Measurements from ENCODE around the gene BASP1. TPM values are rescaled to one million over a fixed set of nuclear protein-coding genes. Genes with fewer than 3 reads are reported as not detected.
"Not testable (repeated sequence)": the region's sequence is repeated elsewhere in the genome, so short reads cannot be mapped to it uniquely, and the experiment has no call there.

The BASP1 gene
- total and polyA plus RNA-seq, 5 experiments from 2014 or later = 0.09 to 2.4 (median 0.84) TPM; not detected in 1

- POLR2A ChIA-PET = no interaction called here
- Mint-ChIP-seq H3K4me3 (no peak overlapping the region), H3K27ac (no peak overlapping the region), H3K27me3 (peaks cover 0 to 7% (median 0%) of the 10 kb centered on the region in 5 donors), H3K4me1 (peaks cover 0 to 21% (median 0%) of the 10 kb centered on the region in 4 donors), H3K9me3 (peaks cover 0 to 6% (median 0%) of the 10 kb centered on the region in 9 donors), H3K36me3 (no peaks in the 10 kb centered on the region)
- ATAC-seq (no peak), DNase-seq (no peak)
Measured at GRCh38 chr5:17252543-17252942, 35.1 kb downstream of the BASP1 start.

GRCh38 chr5:17255471-17256021, 38.1 kb downstream of the BASP1 start:
- POLR2A ChIA-PET = no interaction called here
- DNase-seq (no peak), ATAC-seq (no peak)
- H3K9me3 Mint-ChIP-seq = peaks cover 0 to 13% (median 0%) of the 10 kb centered on the region in 9 donors
- H3K4me1 Mint-ChIP-seq = peaks cover 0 to 21% (median 0%) of the 10 kb centered on the region in 4 donors
- H3K4me3 Mint-ChIP-seq = no peak overlapping the region
- H3K36me3 Mint-ChIP-seq = no peaks in the 10 kb centered on the region
- H3K27me3 Mint-ChIP-seq = peaks cover 0 to 10% (median 0%) of the 10 kb centered on the region in 5 donors
- no peak overlapping the region for H3K27ac Mint-ChIP-seq

GRCh38 chr5:17256171-17256570, 38.7 kb downstream of the BASP1 start:
- DNase-seq (no peak), ATAC-seq (no peak)
- peaks cover 0 to 21% (median 0%) of the 10 kb centered on the region in 4 donors for H3K4me1 Mint-ChIP-seq
- no peak overlapping the region for H3K27ac Mint-ChIP-seq
- no peaks in the 10 kb centered on the region for H3K36me3 Mint-ChIP-seq
- no peak overlapping the region for H3K4me3 Mint-ChIP-seq
- POLR2A ChIA-PET = no interaction called here
- H3K27me3 Mint-ChIP-seq = peaks cover 0 to 10% (median 0%) of the 10 kb centered on the region in 5 donors
- peaks cover 0 to 11% (median 0%) of the 10 kb centered on the region in 9 donors for H3K9me3 Mint-ChIP-seq

- POLR2A ChIA-PET = no interaction called here
- Mint-ChIP-seq H3K27me3 (peaks cover 0 to 6% (median 0%) of the 10 kb centered on the region in 5 donors), H3K4me1 (peaks cover 0 to 21% (median 0%) of the 10 kb centered on the region in 4 donors), H3K36me3 (no peaks in the 10 kb centered on the region), H3K9me3 (peaks cover 0 to 10% (median 0%) of the 10 kb centered on the region in 9 donors), H3K27ac (no peak overlapping the region), H3K4me3 (no peak overlapping the region)
- ATAC-seq (no peak), DNase-seq (no peak)
Measured at GRCh38 chr5:17256839-17257238, 39.4 kb downstream of the BASP1 start.

- H3K4me3 Mint-ChIP-seq = no peak overlapping the region
Measured at GRCh38 chr5:17257705-17258273, 40.4 kb downstream of the BASP1 start.

GRCh38 chr5:17258431-17258830, 41.0 kb downstream of the BASP1 start:
- no peak for ATAC-seq
- peaks cover 0 to 18% (median 0%) of the 10 kb centered on the region in 9 donors for H3K9me3 Mint-ChIP-seq
- H3K36me3 Mint-ChIP-seq = no peaks in the 10 kb centered on the region
- POLR2A ChIA-PET = no interaction called here
- H3K27me3 Mint-ChIP-seq = peaks cover 0 to 4% (median 0%) of the 10 kb centered on the region in 5 donors
- H3K4me3 Mint-ChIP-seq = no peak overlapping the region
- H3K27ac Mint-ChIP-seq = no peak overlapping the region
- H3K4me1 Mint-ChIP-seq = peaks cover 0 to 18% (median 0%) of the 10 kb centered on the region in 4 donors
- DNase-seq = no peak

More at GRCh38 chr5:17257705-17258273, 40.4 kb downstream of the BASP1 start:
- DNase-seq = no peak
- no peak for ATAC-seq
- H3K4me1 Mint-ChIP-seq = peaks cover 0 to 18% (median 0%) of the 10 kb centered on the region in 4 donors
- H3K36me3 Mint-ChIP-seq = no peaks in the 10 kb centered on the region
- H3K27ac Mint-ChIP-seq = no peak overlapping the region
- peaks cover 0 to 4% (median 0%) of the 10 kb centered on the region in 5 donors for H3K27me3 Mint-ChIP-seq
- POLR2A ChIA-PET = no interaction called here
- H3K9me3 Mint-ChIP-seq = peaks cover 0 to 18% (median 0%) of the 10 kb centered on the region in 9 donors

- ATAC-seq, H3K27me3 Mint-ChIP-seq, POLR2A ChIA-PET, H3K36me3 Mint-ChIP-seq, H3K27ac Mint-ChIP-seq, DNase-seq, H3K4me3 Mint-ChIP-seq: not testable (repeated sequence)
- H3K4me1 Mint-ChIP-seq = peaks cover 0 to 18% (median 0%) of the 10 kb centered on the region in 4 donors
- peaks cover 0 to 18% (median 0%) of the 10 kb centered on the region in 9 donors for H3K9me3 Mint-ChIP-seq
Measured at GRCh38 chr5:17259012-17259411, 41.6 kb downstream of the BASP1 start.

GRCh38 chr5:17259630-17260257, 42.3 kb downstream of the BASP1 start:
- POLR2A ChIA-PET = no interaction called here
- H3K4me1 Mint-ChIP-seq = peaks cover 0 to 12% (median 0%) of the 10 kb centered on the region in 4 donors
- ATAC-seq (no peak), DNase-seq (no peak)
- H3K9me3 Mint-ChIP-seq = peaks cover 0 to 18% (median 2%) of the 10 kb centered on the region in 9 donors
- H3K27ac Mint-ChIP-seq = no peak overlapping the region
- no peak overlapping the region for H3K4me3 Mint-ChIP-seq
- H3K27me3 Mint-ChIP-seq = peaks cover 0 to 4% (median 0%) of the 10 kb centered on the region in 5 donors
- H3K36me3 Mint-ChIP-seq = no peaks in the 10 kb centered on the region

- no peak overlapping the region for H3K27ac Mint-ChIP-seq
- H3K27me3 Mint-ChIP-seq = peaks cover 0 to 4% (median 0%) of the 10 kb centered on the region in 5 donors
- DNase-seq = no peak
- POLR2A ChIA-PET = no interaction called here
- no peak overlapping the region for H3K4me3 Mint-ChIP-seq
- no peaks in the 10 kb centered on the region for H3K36me3 Mint-ChIP-seq
- peaks cover 0 to 5% (median 0%) of the 10 kb centered on the region in 4 donors for H3K4me1 Mint-ChIP-seq
- H3K9me3 Mint-ChIP-seq = peaks cover 0 to 18% (median 2%) of the 10 kb centered on the region in 9 donors
- no peak for ATAC-seq
Measured at GRCh38 chr5:17260549-17260948, 43.1 kb downstream of the BASP1 start.

GRCh38 chr5:17261075-17261474, 43.6 kb downstream of the BASP1 start:
- POLR2A ChIA-PET = no interaction called here
- H3K27ac Mint-ChIP-seq = no peak overlapping the region

GRCh38 chr5:17265041-17265440, 47.6 kb downstream of the BASP1 start:
- no peaks in the 10 kb centered on the region for H3K27me3 Mint-ChIP-seq
- H3K36me3 Mint-ChIP-seq = no peaks in the 10 kb centered on the region
- no peak for ATAC-seq
- no peak overlapping the region for H3K27ac Mint-ChIP-seq
- H3K4me1 Mint-ChIP-seq = peaks cover 0 to 3% (median 0%) of the 10 kb centered on the region in 4 donors
- H3K9me3 Mint-ChIP-seq = peaks cover 0 to 12% (median 0%) of the 10 kb centered on the region in 9 donors
- no peak overlapping the region for H3K4me3 Mint-ChIP-seq
- POLR2A ChIA-PET = no interaction called here
- no peak for DNase-seq

More at GRCh38 chr5:17261075-17261474, 43.6 kb downstream of the BASP1 start:
- DNase-seq (no peak), ATAC-seq (no peak)
- Mint-ChIP-seq H3K9me3 (peaks cover 0 to 18% (median 2%) of the 10 kb centered on the region in 9 donors), H3K36me3 (no peaks in the 10 kb centered on the region), H3K4me1 (peaks cover 0 to under 1% (median 0%) of the 10 kb centered on the region in 4 donors), H3K4me3 (no peak overlapping the region), H3K27me3 (peaks cover 0 to 4% (median 0%) of the 10 kb centered on the region in 5 donors)

- Mint-ChIP-seq H3K4me1 (peaks cover 0 to 3% (median 0%) of the 10 kb centered on the region in 4 donors), H3K9me3 (peaks cover 0 to 6% (median 0%) of the 10 kb centered on the region in 9 donors), H3K4me3 (no peak overlapping the region), H3K36me3 (no peaks in the 10 kb centered on the region), H3K27ac (no peak overlapping the region), H3K27me3 (no peaks in the 10 kb centered on the region)
- DNase-seq (no peak), ATAC-seq (no peak)
- POLR2A ChIA-PET = no interaction called here
Measured at GRCh38 chr5:17267106-17267505, 49.7 kb downstream of the BASP1 start.

GRCh38 chr5:17269201-17269600, 51.8 kb downstream of the BASP1 start:
- peaks cover 0 to 6% (median 0%) of the 10 kb centered on the region in 9 donors for H3K9me3 Mint-ChIP-seq
- DNase-seq (no peak), ATAC-seq (no peak)
- H3K4me3 Mint-ChIP-seq = no peak overlapping the region
- H3K27me3 Mint-ChIP-seq = no peaks in the 10 kb centered on the region
- peaks cover 0 to 3% (median 0%) of the 10 kb centered on the region in 4 donors for H3K4me1 Mint-ChIP-seq
- no peaks in the 10 kb centered on the region for H3K36me3 Mint-ChIP-seq
- H3K27ac Mint-ChIP-seq = no peak overlapping the region
- POLR2A ChIA-PET = no interaction called here

Measured in naive thymus-derived CD8-positive, alpha-beta T cell (primary cell).